Astrocyte of the spinal cord (primary cell): ENCODE measurements around the gene MUC2.

Experiments
- DNase-seq: peaks from one replicate; pipeline ENCODE4 v3.0.0; 2011; ENCODE audit warnings: low read depth, low spot score
- H3K4me3 ChIP-seq: 2 replicates; pipeline ENCODE4 v1.5.1; 2011; ENCODE audit warnings: low read depth, mild to moderate bottlenecking, low read length, moderate library complexity
- CTCF ChIP-seq: IDR thresholded peaks from 2 replicates; pipeline ENCODE4 v1.5.1; 2012; ENCODE audit warnings: low read depth, mild to moderate bottlenecking, low read length, inconsistent platforms
- in situ Hi-C: cut with HindIII; loops from 2 replicates; pipeline ENCODE4 v1.10.0; 2017; ENCODE audit warnings: low sequenced_read_pairs

MUC2 gene

GRCh38 chr11:1077417-1078119 is 2.9 kb downstream of the MUC2 start:
- DNase-seq, result no peak
- no peak for TF ChIP-seq CTCF
- in situ Hi-C loops, result no loop called here
- H3K4me3 ChIP-seq, result no peak overlapping the region

- in situ Hi-C loops, result no loop called here
- no peak for TF ChIP-seq CTCF
- no peak overlapping the region for H3K4me3 ChIP-seq
- DNase-seq, result no peak
These were observed 3.5 kb downstream of the MUC2 start for GRCh38 chr11:1078191-1078601.

- no peak for TF ChIP-seq CTCF
- DNase-seq, result no peak
- in situ Hi-C loops, result no loop called here
- H3K4me3 ChIP-seq, result no peak overlapping the region
These were observed 7.1 kb downstream of the MUC2 start for GRCh38 chr11:1081601-1082311.

GRCh38 chr11:1082346-1082727 is 7.7 kb downstream of the MUC2 start:
- no peak overlapping the region for H3K4me3 ChIP-seq
- in situ Hi-C loops, result no loop called here
- no peak for DNase-seq
- TF ChIP-seq CTCF, result no peak

- in situ Hi-C loops, result no loop called here
- no peak overlapping the region for H3K4me3 ChIP-seq
- DNase-seq, result no peak
- no peak for TF ChIP-seq CTCF
These were observed 8.3 kb downstream of the MUC2 start for GRCh38 chr11:1082728-1083620.
